Measurements from ENCODE around the gene EMC8. TPM values are rescaled to one million over a fixed set of nuclear protein-coding genes. Genes with fewer than 3 reads are reported as not detected.

The EMC8 gene
- total RNA-seq (10 to 100 TPM; 13.0 to 28.4 TPM), polyA plus RNA-seq (ENCODE audit: insufficient read length in 2 of 2) (10 to 100 TPM; 35.2 to 40.5 TPM)
- long read RNA-seq, donor 1, transcript EMC8-201 (5 exons, 1,962 nt): major isoform, 23 of 1,071 reads
- long read RNA-seq, donor 1, transcript EMC8-202 (4 exons, 1,935 nt): minor isoform, 6 of 1,071 reads
- long read RNA-seq, donor 1, transcript EMC8-205 (1 exons, 1,826 nt): minor isoform, 7 of 1,071 reads
- long read RNA-seq, donor 1, partial matches to known transcripts: 371 of 1,071 reads
- long read RNA-seq, donor 1, other reads (novel, unspliced or antisense): 663 of 1,071 reads
- long read RNA-seq, donor 2, transcript EMC8-201 (5 exons, 1,962 nt): major isoform, 20 of 22 reads
- long read RNA-seq, donor 2, partial matches to known transcripts: 0 of 22 reads
- long read RNA-seq, donor 2, other reads (novel, unspliced or antisense): 0 of 22 reads
- long read RNA-seq, donor 3, transcript EMC8-201 (5 exons, 1,962 nt): major isoform, 12 of 502 reads
- long read RNA-seq, donor 3, partial matches to known transcripts: 205 of 502 reads
- long read RNA-seq, donor 3, other reads (novel, unspliced or antisense): 283 of 502 reads
- long read RNA-seq, donor 4, transcript EMC8-202 (4 exons, 1,935 nt): minor isoform, 12 of 1,860 reads
- long read RNA-seq, donor 4, transcript EMC8-201 (5 exons, 1,962 nt): major isoform, 17 of 1,860 reads
- long read RNA-seq, donor 4, partial matches to known transcripts: 1,761 of 1,860 reads
- long read RNA-seq, donor 4, other reads (novel, unspliced or antisense): 66 of 1,860 reads

DNA sequence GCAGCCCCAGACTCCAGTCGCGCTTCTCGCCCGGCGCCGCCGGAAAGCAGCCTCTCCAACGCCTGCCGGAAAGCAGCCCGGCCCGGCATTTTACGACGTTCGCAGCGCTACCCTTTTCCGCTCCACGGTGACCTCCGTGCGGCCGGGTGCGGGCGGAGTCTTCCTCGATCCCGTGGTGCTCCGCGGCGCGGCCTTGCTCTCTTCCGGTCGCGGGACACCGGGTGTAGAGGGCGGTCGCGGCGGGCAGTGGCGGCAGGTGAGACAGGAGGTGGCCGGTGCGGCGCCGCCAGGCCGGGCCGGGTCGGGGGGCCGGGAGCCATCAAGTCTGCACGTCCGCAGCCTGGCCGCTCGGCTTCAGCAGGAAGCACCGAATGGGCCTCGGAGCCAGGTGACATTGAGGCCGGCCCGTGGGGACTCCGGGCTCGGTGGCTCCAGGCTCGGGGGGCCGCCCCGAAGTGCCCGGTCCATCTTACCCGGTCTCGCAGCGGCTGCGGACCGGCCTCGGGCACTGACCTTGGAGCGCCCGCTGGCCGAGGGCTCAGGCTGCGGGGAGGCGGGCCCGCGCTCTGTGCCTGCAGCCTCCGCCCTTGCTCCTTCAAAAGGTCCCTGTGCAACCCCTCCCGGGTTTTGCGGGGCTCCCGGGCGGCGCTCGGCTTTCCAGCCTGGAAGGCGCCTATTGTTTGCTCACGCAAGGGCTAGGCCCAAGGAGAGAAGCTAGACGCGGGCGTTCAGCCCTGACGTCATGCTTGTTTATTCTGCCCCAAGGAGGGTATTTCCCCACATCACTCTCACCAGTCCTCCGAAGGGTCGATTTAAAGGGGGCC, at the start of gene EMC8, which contains the start of gene COX4I1:
EMC8 (minus strand) TSS at position 48 of the 824 bp plus-strand sequence. CDS start 249 bp downstream, outside the sequence.
COX4I1 (plus strand) TSS at position 199 of the 824 bp plus-strand sequence. CDS start 1,511 bp downstream, outside the sequence.
- Histone ChIP-seq H3K4me1 (ENCODE audit: control insufficient read depth, insufficient read depth, low read length) (peaks cover 24% of the 10 kb centered on the region), H3K27ac (ENCODE audit: low read depth, low read length) (peak within 1 kb of the TSS; percentile 25), H3K27me3 (ENCODE audit: control insufficient read depth, insufficient read depth, low read length) (no peaks in the 10 kb centered on the region), H3K9me3 (ENCODE audit: control insufficient read depth, insufficient read depth, low read length) (no peaks in the 10 kb centered on the region), H3K36me3 (ENCODE audit: control insufficient read depth, insufficient read depth, low read length) (peaks cover 30% of the 10 kb centered on the region), H3K4me3 (ENCODE audit: low read depth, low read length) (peak within 1 kb of the TSS; percentile 80)
- peak; percentile 81 to 98 (median 90) for DNase-seq (ENCODE audit: low read depth in 4 of 6, low spot score in 6 of 6)
- under 1% methylated on average over 81 of the region's 87 CpGs for WGBS (ENCODE audit: insufficient coverage)

DNA sequence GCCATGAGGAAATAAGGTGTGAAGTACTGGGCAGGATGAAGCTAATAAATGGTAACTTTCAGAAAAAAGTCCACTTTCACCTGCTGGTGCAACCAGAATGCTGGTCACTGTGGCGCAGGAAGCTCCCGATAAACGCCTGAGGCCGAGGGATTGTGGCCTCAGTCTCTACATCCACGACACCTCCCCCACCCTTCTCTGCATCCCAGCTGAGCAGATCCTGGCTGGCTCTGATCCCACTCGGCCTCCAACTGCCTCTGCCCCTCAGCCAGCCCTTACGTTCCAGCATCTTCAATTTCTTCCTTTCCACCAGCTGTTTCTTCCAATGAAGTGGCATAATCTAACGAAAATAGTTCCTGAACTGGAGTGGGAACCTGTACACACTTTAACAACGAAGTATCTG, 49.6 kb upstream of the EMC8 start:
- Histone ChIP-seq H3K27ac (ENCODE audit: low read depth, low read length) (no peak overlapping the region), H3K4me1 (ENCODE audit: control insufficient read depth, insufficient read depth, low read length) (peaks cover 2% of the 10 kb centered on the region), H3K4me3 (ENCODE audit: low read depth, low read length) (no peak overlapping the region), H3K36me3 (ENCODE audit: control insufficient read depth, insufficient read depth, low read length) (no peaks in the 10 kb centered on the region), H3K27me3 (ENCODE audit: control insufficient read depth, insufficient read depth, low read length) (no peaks in the 10 kb centered on the region), H3K9me3 (ENCODE audit: control insufficient read depth, insufficient read depth, low read length) (no peaks in the 10 kb centered on the region)
- DNase-seq (ENCODE audit: low read depth in 4 of 6, low spot score in 6 of 6): no peak
- WGBS (ENCODE audit: insufficient coverage): 37% methylated on average over 8 of the region's 9 CpGs

DNA sequence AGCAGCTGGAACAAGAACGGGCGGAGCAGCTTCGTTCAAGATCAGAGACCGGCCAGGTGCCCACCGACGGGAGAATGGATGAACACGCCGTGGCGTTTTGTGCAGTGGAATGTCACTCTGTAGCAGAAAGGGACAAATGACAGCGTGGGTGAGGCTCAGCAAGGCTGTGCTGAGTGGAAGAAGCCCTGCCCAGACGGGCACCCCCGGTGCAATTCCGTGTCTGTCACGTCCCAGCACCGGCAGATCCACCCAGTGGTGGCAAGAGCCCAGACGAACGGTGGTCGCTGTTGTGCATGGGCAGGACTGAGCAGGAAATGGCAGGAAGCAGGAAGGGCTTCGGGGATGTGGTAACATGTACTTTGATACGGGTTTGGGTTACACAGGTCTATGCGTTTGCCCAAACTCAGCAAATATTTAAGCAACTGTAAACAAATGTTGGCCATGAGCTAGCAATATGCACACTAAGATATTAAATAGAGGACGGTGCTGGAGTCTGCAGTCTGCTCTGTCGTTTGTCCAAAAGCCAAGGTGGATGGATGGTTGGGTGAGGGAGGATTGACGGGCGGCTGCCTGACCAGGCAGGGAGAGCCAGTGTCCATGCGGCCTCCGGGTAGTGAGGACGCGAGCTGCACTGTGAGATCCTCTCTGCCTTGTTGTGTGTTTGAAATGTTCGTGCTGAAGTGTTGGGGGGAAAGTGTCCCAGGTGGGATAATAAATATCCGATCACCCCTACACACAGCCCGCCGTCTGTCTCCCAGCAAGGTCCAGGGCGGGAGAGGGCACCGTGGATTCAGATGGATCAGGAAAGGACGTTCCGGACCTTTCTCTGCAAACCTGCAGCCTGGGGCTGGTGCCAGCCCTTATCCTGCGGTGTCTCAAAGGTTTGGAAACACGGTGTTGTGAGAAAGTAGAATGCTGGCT, 48.6 kb upstream of the EMC8 start:
- no peak for DNase-seq (ENCODE audit: low read depth in 4 of 6, low spot score in 6 of 6)
- H3K4me3 ChIP-seq (ENCODE audit: low read depth, low read length): no peak overlapping the region
- H3K36me3 ChIP-seq (ENCODE audit: control insufficient read depth, insufficient read depth, low read length): no peaks in the 10 kb centered on the region
- H3K9me3 ChIP-seq (ENCODE audit: control insufficient read depth, insufficient read depth, low read length): no peaks in the 10 kb centered on the region
- WGBS (ENCODE audit: insufficient coverage): 78% methylated on average over 25 of the region's 39 CpGs
- no peaks in the 10 kb centered on the region for H3K27me3 ChIP-seq (ENCODE audit: control insufficient read depth, insufficient read depth, low read length)
- peaks cover 2% of the 10 kb centered on the region for H3K4me1 ChIP-seq (ENCODE audit: control insufficient read depth, insufficient read depth, low read length)
- no peak overlapping the region for H3K27ac ChIP-seq (ENCODE audit: low read depth, low read length)

DNA sequence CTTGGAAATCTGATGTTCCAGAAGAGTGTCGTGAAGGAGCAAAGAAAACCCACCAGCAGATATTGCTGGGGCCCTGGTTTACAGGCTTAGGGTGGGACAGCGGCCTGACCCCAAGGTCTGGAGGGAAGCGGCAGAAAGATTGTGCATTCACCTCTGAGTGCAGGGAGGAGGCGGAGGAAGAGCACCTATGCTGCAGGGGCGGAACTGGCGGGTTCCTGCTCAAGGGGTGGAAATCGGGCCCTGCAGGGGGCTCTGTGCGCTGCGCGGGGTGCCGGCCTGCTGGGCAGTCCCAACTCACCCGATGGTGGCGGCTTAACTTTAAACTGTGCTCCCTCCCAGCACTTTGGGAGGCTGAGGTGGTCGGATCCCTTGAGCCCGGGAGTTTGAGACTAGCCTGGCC, 47.7 kb upstream of the EMC8 start:
- Histone ChIP-seq H3K36me3 (ENCODE audit: control insufficient read depth, insufficient read depth, low read length) (no peaks in the 10 kb centered on the region), H3K4me1 (ENCODE audit: control insufficient read depth, insufficient read depth, low read length) (peaks cover 2% of the 10 kb centered on the region), H3K27me3 (ENCODE audit: control insufficient read depth, insufficient read depth, low read length) (no peaks in the 10 kb centered on the region), H3K9me3 (ENCODE audit: control insufficient read depth, insufficient read depth, low read length) (no peaks in the 10 kb centered on the region), H3K4me3 (ENCODE audit: low read depth, low read length) (no peak overlapping the region), H3K27ac (ENCODE audit: low read depth, low read length) (no peak overlapping the region)
- no peak for DNase-seq (ENCODE audit: low read depth in 4 of 6, low spot score in 6 of 6)
- WGBS (ENCODE audit: insufficient coverage): 86% methylated on average over 13 of the region's 15 CpGs

DNA sequence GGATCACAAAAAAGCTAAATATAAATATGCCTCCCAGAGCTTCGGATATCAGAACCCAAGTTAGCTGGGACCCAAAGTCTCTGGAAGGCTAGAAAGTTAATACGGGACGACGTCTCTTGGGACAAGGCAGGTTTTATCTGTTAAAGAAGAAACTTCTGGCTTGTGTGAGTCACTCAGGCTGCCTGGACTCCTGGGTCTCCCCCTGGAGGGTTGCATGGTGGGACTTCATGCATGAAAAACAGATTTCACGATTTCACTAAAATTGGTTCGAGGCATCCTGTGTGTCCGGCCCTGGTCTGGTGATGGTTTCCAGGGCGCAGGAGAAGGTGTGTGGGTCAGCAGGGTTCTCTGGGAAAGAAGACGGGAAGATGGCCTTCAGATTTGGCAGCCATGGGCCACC, 47.1 kb upstream of the EMC8 start:
- Histone ChIP-seq H3K27me3 (ENCODE audit: control insufficient read depth, insufficient read depth, low read length) (no peaks in the 10 kb centered on the region), H3K36me3 (ENCODE audit: control insufficient read depth, insufficient read depth, low read length) (no peaks in the 10 kb centered on the region), H3K4me1 (ENCODE audit: control insufficient read depth, insufficient read depth, low read length) (peaks cover 2% of the 10 kb centered on the region), H3K27ac (ENCODE audit: low read depth, low read length) (no peak overlapping the region), H3K4me3 (ENCODE audit: low read depth, low read length) (no peak overlapping the region), H3K9me3 (ENCODE audit: control insufficient read depth, insufficient read depth, low read length) (no peaks in the 10 kb centered on the region)
- 84% methylated on average over 8 of the region's 9 CpGs for WGBS (ENCODE audit: insufficient coverage)
- DNase-seq (ENCODE audit: low read depth in 4 of 6, low spot score in 6 of 6): no peak

DNA sequence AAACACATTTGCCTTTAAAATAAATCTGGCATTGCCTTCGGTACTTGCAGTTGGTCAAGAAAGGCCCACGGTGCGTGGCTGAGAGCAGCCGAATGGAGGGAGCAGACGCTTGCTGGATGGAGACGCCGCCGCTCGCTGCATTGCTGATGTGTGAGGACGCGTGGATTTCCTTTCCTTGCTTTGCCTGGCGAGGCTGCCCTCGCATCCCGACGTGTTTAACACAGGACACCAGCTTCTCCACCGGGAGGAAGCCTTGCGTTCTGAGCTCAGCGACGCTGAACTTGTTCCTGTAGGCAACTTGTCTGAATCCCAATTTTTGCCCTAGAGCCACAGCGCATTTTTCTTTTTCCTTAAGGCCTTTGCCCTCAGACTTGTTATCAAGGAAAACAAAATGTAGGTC, 45.9 kb upstream of the EMC8 start:
- no peaks in the 10 kb centered on the region for H3K9me3 ChIP-seq (ENCODE audit: control insufficient read depth, insufficient read depth, low read length)
- no peaks in the 10 kb centered on the region for H3K27me3 ChIP-seq (ENCODE audit: control insufficient read depth, insufficient read depth, low read length)
- peak overlapping the region; percentile 25 for H3K27ac ChIP-seq (ENCODE audit: low read depth, low read length)
- no peak for DNase-seq (ENCODE audit: low read depth in 4 of 6, low spot score in 6 of 6)
- H3K36me3 ChIP-seq (ENCODE audit: control insufficient read depth, insufficient read depth, low read length): no peaks in the 10 kb centered on the region
- H3K4me3 ChIP-seq (ENCODE audit: low read depth, low read length): no peak overlapping the region
- peaks cover 2% of the 10 kb centered on the region for H3K4me1 ChIP-seq (ENCODE audit: control insufficient read depth, insufficient read depth, low read length)
- WGBS (ENCODE audit: insufficient coverage): 84% methylated on average over 20 of the region's 20 CpGs

DNA sequence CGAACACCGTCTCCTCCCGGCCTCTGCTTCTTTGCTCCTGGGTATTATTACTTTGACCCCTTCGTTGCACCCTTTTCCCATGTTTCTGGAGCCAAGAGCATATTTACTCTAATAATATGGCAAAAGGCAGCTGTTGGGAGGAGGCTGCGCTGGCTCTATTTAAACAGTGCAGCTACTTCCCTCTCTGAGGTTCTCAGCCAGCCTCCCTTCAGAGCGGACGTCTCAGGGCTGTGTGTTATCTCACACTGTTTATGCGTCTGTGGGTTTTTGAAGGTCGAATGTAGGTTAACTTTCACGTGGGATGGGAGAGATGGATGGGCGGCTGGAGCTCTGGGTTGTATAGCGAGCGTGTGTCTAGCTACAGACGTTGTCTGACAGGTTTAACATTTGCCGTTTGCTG, 45.4 kb upstream of the EMC8 start:
- DNase-seq (ENCODE audit: low read depth in 4 of 6, low spot score in 6 of 6): peak in 1 of 6 donors; percentile 65
- Histone ChIP-seq H3K4me3 (ENCODE audit: low read depth, low read length) (no peak overlapping the region), H3K4me1 (ENCODE audit: control insufficient read depth, insufficient read depth, low read length) (peaks cover 2% of the 10 kb centered on the region), H3K27me3 (ENCODE audit: control insufficient read depth, insufficient read depth, low read length) (no peaks in the 10 kb centered on the region), H3K9me3 (ENCODE audit: control insufficient read depth, insufficient read depth, low read length) (no peaks in the 10 kb centered on the region), H3K36me3 (ENCODE audit: control insufficient read depth, insufficient read depth, low read length) (no peaks in the 10 kb centered on the region), H3K27ac (ENCODE audit: low read depth, low read length) (peak overlapping the region; percentile 25)
- WGBS (ENCODE audit: insufficient coverage): 63% methylated on average over 6 of the region's 15 CpGs

DNA sequence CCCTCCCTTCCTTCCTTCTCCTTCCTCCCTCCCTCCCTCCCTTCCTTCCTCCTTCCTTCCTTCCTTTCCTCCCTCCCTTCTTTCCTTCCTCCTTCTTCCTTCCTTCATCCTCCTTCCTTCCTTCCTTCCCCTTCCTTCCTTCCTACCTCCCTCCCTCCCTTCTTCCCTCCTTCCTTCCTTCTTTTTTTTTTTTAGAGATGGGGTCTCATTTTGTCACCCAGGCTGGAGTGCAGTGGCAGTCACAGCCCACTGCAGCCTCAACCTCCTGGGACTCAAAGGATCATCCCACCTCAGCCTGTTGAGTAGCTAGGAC, 44.8 kb upstream of the EMC8 start:
- Histone ChIP-seq H3K36me3 (ENCODE audit: control insufficient read depth, insufficient read depth, low read length) (no peaks in the 10 kb centered on the region), H3K27ac (ENCODE audit: low read depth, low read length) (no peak overlapping the region), H3K4me3 (ENCODE audit: low read depth, low read length) (no peak overlapping the region), H3K4me1 (ENCODE audit: control insufficient read depth, insufficient read depth, low read length) (peaks cover 2% of the 10 kb centered on the region), H3K9me3 (ENCODE audit: control insufficient read depth, insufficient read depth, low read length) (no peaks in the 10 kb centered on the region), H3K27me3 (ENCODE audit: control insufficient read depth, insufficient read depth, low read length) (no peaks in the 10 kb centered on the region)
- DNase-seq (ENCODE audit: low read depth in 4 of 6, low spot score in 6 of 6): no peak

All from spinal cord (tissue), 10 donors.